Activated CD4-positive, alpha-beta T cell treated with anti-CD3 and anti-CD28 coated beads, Interleukin-10, Interleukin-2, amounts not matched to agents 100 ng/mL and 50 ng/mL, durations not matched to agents 16 hours and 8 hours (primary cell): ENCODE results near the gene DNER.

ENCODE experiments used
- DNase-seq: peaks from one replicate; pipeline ENCODE4 v3.0.0-alpha.2; 2020

DNER gene

DNA sequence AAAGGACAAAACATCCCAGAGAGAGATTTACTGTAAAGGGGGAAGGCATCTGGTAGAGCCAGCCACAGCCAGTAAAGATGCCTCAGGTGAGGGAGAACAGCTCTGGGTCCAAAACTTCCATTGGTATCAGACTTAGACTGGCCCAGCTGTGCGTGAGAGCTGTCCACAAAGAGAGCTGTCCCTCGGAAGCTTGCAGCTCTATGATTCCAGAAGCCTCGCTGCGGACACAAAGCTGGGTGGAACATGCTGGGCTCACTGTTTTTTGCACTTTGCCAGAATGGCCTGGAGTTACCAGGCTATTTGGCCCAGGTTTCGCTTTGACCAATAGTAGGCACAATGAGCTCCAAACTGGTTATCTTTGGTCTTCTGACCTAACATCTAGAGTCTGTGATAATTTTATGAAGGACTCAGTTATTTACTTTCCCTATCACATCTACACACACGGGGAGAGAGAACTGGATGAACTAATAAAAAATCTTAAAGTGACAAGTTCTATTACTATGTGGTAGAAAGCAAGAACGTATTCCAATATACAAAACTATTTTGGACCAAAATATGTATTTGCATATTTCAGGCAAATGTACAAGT is 101.9 kb downstream of the DNER start:
- no peak for DNase-seq

DNA sequence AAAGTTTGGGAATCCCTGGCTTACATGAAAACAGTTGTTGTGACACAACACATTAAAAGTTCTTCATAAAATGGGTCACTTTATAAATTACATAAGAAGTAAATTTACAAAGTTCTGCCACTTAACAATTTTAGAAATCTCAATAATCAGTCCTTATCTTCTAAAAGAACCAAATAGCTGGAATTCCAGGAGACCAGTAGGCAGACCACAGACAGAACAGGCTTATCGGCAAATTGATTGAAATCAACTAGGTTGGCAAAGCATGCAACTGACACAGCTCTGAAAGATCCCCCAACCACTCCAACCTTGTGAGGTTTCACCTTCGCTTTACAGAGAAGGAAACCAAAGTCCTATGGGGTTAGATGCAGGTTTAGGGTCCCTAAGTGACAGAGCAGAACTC is 103.0 kb downstream of the DNER start:
- no peak for DNase-seq

DNA sequence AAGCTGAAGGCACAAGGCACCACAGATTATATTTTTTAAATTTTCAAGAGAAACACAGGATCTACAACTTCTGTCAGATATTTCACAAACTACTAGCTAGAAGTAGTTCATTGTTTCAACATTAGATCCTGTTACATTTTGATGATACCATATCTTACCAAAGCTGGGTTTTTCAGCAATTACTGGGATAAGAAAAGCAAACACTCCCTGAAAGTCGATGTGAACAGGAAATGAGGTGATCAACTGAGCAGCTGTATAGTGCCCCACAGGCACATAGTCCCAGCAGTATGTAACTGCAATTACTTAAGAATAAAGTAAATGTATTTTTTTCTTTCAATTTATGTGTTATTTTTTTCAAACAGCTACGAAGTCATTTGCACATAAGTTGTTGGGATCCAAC is 103.5 kb downstream of the DNER start:
- DNase-seq, result no peak

DNA sequence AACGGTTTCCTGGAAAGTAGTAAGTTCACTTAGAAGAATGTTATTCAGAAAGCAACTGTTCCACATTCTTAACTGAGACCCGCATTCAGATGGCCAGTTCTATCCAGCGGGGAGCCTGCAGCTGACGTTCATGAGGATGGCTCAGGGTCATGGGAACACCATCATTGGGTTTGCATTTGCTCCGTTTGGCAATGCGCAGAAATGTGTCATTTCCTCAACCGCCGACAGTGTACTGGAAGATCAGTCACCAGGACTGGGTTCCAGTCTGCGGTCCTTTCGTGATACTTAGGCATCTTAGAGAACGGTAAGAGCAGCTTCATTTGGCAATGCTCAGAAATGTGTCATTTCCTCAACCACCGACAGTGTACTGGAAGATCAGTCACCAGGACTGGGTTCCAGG is 104.0 kb downstream of the DNER start:
- DNase-seq, result no peak

DNA sequence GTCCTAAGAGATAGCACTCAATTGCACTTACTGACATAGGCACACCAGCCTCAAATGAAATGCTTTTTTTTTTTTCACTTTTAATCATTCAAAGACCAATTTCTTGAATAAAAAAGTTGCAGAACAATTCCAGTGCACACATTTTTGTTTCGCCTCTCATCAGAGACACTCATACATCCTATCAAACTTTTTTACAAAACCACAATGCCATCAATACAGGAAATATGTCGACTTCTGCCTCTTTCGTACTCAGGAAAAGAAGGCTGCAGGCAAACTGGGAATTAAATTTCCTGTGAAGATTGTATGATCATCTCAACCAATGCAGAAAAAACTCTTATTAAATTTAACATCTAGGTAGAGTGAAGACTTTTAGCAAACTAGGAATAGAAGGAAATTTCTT is 112.4 kb downstream of the DNER start:
- DNase-seq, result no peak

DNA sequence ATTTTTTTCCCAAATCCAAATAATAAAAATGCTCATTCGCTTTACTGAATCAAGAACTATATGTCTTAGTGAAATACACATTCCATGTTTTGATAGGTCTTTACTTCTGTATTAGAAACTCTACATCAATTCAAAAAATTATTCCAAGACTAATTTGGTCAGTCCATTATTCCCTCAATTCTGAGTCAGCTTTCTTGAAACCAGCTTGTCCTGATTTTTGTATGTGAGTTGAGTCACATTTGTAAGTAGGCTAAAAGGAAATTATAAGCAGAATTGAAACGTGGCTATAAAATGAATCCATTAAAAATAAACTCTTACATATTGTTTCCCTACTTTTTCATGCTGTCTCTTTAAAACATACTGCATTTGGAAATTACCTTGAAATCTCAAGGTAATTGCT is 113.0 kb downstream of the DNER start:
- no peak for DNase-seq

DNA sequence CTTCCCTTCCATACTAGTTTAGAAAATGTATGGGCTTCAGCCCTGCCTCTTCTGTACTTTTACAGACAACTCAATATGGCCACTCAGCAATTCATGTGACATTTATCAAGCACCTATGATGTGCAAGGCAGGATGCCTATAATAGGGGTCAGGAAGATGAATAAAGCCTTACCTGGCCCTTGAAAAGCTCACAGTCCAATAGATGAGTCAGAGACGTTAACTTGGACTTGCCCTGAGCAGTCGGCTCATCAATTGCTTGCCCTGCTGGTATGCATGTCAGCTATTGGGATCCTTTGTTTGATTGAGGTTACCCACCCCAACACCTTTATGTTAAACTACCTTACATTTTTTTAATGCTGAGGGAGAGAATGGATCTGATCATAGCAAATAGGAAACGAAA is 116.1 kb downstream of the DNER start:
- DNase-seq, result no peak

DNA sequence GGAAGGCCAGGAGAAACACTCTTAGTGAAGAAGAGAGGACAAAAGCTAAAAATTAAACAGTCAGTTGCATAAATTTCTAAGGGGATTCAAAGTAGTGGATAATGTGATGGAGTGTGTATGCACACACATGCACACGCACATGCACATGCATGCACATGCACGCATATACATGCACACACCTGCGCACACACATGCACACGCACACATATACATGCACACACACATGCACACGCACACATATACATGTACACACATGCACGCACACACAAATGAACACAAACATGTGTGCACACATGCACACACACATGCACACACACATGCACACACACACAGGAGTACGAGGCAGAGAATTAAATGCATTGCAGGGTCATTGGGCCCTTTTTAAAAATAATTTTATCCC is 117.6 kb downstream of the DNER start:
- no peak for DNase-seq

DNA sequence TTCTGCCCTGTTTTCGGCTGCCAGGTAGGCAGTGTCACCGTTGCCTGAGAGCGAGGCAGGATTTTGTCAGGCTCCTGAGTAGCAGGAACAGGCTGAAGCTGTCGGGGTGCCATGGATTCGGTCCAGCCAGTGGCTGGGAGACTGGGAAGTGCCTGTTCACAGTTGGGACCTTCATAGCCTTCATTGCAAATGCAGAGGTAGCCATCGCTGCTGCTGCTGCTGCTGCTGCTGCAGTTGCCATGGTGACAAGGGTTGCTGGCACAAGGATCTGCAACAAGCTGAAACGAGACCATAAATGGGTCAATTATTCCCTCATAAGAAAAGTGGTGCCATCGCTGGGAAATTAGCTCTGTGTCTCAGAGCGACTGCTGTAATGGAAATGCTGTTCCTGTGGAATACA is 122.7 kb downstream of the DNER start:
- DNase-seq, result no peak

DNA sequence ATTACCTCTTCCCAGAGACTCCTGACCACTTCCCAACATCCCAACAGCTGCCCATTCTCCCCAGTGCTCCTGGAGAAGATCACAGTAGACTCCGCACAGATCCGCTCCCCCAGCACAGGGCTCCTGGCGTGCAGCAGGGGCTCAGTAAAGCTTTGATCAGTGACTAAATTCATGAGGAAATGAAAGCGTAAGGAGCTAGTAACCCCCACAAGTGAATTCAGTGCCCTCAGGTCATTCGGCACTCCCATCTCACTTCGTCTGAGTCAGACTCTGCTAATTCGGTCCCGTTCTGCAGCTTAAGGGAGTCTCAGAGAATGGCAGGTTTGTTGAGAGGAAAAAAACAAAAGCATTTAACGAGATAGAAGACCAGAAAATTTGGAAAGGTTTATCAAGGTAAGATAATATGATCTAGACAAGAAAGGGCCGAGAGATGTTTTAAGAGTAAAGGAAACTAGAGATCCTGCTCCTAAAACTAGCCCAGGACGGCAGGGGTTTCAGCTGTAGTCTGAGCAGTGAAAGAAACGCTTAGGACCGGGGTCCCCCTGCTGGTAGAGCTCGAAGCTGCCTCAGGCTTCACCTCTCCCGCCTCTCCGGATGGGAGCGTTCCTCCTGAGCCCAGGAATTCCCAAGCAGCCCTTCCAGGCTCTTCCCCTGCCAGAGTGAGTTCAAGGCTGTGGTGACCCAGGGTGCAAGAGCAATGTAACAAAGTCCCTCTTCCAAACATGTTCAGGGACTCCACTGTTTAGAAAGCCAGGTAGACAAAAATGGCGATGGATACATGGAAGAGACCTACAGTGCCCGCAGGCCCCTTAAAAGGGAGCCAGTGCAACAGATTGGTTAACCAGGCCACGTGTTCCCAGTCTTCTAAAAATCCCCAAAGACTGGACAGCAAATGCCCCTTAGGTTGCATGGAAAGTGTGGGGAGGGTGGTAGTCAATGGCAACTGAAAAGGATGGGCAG is 127.3 kb downstream of the DNER start:
- peak; percentile 42 for DNase-seq

DNA sequence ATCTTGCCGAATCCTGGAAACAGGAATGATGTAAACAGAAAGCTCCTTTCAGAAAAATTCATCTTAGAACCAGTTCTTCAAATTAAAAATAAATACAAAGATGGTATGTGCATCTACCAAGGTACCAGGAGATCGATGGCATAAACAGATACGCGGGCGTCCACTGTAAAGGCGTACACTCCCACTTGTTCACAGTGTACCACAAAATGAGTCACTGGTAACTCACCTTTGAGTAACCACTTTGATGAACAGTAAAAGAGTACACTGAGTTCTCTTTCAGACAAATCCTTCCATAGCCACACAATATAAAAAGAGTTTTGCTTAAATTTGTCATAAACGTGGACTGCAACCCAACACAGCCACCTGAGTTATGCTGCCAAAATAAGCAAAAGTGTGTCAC is 128.3 kb downstream of the DNER start:
- no peak for DNase-seq

DNA sequence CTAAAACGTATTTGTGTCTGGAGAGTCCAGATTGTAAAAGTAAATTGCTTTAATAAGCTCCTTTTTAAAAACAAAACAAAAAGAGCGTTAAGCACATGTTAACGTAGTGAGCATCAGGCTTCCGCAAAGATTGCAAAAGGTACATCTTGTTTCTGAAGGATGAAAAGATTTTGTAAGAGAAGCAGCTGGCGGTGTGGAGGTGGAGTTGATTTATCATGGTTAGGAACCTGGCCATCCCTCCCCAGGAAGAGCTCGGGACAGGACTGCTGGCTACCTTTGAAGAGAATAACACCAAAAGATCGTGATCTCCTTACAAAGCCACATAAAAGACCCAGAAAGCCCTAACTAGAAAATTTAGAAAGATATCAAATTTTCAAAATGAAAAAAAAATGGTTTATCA is 132.2 kb downstream of the DNER start:
- DNase-seq, result no peak

DNA sequence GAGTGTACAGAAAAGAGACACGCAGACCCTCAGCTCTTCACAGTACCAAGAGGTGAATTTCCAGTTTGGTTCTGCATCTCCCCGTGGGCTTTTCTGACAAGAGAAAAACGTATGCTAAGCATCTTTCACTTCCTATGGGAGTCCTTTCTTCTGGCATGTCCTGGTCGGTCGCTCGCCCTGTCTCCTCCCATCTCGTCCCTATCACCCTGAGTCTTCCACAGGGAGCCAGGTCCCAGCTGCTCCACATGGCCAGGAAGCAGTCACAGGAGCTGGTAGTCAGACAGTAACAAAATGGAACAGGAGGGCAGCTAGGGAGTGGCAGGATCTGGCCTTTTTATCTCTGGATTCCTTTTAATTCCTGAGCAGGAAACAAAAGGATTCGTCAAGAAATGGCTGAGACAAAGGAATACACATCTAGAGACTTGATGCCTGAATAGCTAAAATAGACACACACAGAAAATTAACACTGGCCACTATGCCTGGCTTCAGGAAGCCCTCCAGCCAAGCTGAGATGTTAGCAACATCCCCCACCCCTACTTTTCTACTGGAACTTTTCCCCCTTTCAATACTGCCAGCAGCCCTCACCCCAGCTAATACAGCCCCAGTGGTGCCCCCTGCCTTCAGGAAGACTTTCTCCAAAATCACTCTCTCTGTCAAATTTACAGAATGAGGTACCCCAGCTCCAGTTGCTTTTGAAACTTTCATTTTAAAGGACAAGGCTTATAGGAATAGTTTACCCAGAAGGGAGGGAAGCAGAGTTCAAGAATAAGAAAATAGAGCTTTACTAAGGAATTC is 136.1 kb downstream of the DNER start:
- no peak for DNase-seq

DNA sequence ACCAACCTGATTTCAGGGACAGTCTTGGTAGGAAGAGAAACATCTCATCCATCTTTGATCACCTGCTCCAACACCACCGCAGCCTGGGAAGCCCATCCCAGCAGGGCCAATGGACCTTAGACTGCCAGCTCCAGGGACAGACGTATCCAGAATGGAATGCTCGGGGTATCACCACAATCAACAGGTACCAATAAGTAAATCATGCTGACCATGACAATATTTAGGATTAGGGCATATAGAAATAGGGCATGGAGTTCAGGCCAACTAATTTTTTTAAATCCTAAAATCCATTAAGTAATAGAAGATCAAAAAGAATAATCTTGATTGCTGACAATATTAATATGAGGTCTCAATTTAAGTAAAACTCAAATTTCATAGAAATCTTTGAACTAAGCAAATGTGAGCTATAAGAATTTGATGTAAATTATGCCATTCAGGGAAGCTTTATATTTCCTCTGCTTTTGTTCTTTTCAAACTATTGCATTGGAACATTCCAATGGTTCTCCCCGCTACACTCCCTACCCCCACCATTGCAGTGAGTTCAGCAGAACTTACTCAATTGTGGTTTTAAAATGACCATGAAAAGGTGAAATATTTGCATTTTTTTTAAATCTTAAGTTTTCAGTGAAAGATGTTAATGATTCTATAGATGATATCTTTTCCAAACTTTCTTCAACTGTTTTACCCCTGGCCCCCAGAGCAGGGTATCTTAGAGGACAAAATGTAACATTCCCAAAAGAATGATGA is 138.6 kb downstream of the DNER start:
- no peak for DNase-seq

DNA sequence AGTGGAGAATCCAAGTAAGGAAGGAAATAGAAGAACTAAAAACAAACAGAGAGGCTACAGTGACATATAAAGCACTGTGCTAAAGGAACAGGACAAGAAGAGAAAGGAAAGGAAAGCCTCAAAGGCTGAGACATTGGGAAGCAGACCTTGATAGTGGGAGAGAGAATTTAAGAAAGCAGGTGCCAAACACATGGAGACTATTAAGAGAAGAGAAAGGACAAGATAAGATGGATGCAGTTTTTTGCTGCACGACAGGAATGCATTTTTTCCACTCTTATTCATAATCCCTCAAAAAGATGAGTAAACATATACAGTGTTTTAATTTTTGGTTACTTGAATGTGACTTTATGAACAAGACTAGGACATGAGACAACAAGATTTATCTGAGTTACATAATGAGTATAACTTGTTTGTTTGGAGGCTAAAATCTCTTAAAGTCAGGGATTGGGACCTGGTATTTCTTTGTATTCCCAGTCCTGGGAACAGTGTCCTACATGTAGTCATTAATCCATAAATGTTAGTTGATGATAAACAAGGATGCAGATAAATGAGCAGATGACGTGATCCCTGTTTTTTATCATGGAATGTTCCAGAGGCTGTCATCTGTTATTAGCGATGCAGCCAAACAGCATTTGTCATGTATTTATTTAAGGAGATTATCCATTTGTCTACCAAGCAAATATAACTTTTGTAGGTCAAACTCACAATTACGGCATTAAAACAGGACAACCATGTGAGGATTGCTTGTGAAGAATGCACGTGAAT is 141.7 kb downstream of the DNER start:
- no peak for DNase-seq

DNA sequence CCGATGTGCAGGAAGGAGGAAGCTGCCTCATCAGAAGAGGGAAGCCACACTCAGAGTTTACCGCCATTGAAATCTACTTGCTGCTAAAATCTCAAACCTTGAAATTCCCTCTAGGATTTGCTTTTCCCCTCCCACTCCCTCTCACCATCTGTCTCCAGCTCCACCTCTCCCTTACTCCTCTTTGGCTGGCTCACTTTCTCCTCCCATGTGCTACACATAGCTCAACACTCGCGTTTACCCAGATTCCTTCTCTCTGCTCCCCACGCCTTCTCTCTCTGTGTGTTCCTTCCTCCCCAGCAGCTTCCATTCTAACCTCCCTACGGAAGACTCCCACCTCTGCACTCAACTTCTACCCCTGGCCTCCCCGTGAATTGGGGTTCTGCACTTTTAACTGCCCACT is 143.1 kb downstream of the DNER start:
- DNase-seq, result no peak

DNA sequence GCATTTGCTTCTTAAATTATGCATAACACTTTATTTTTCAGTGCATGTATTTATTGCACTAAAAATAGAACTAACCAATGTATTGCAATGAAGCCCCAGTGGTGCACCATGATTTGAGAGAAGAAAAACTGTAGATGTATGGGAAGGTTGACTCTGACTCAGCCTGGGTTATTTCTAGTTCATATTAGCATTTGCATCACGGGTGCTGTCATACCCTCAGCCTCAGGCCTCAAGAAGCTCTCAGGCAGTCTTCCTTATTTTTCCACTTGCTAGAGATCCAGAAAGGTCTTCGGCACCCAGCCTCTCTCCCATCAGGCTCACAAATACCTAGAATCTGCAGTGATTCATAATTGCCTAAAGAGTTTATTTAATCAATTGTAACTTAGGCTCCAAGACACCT is 148.0 kb downstream of the DNER start:
- DNase-seq, result no peak

DNA sequence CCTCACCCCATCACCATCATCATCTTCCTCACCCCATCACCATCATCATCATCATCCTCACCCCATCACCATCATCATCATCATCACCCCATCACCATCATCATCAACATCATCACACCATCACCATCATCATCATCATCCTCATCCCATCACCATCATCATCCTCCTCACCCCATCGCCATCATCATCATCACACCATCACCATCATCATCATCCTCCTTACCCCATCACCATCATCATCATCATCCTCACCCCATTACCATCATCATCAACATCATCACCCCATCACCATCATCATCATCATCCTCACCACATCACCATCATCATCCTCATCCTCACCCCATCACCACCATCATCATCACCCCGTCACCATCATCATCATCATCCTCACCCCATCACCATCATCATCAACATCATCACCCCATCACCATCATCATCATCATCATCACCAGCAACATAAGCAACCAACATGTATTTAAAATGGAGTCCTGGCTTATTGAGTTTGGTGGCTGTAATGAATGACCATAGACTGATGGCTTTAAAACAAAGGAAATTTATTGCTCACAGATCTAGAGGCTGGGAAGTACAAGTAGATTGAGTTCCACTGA is 150.0 kb downstream of the DNER start:
- no peak for DNase-seq

DNA sequence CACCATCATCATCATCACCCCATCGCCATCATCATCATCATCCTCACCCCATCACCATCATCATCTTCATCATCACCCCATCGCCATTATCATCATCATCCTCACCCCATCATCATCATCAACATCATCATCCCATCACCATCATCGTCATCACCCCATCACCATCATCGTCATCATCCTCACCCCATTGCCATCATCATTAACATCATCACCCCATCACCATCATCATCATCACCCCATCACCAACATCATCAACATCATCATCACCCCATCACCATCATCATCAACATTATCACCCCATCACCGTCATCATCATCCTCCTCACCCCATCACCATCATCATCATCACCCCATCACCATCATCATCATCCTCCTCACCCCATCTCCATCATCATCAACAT is 151.0 kb downstream of the DNER start:
- DNase-seq, result no peak

DNA sequence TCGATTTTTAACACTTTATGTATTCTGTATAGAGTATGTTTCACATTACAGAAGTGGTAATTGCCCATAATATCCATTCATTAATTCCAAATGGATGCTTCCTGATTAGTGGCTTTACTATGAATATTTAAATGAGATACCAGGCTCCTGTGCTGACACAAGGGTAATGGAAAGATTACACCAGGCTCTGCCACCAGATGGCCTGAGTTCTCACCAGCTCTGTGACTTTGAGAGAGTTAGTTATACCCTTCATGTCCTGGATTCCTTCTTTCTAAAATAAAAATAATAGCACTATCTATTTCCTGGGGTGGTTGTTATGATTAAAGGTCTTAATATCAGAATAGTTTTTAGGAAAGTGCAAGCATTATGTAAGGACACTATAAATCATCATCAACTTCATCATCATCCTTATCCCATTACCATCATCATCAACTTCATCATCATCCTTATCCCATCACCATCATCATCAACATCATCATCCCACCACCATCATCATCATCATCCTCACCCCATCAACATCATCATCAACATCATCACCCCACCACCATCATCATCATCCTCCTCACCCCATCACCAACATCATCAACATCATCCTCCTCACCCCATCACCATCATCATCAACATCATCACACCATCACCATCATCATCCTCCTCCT is 151.8 kb downstream of the DNER start:
- no peak for DNase-seq

DNA sequence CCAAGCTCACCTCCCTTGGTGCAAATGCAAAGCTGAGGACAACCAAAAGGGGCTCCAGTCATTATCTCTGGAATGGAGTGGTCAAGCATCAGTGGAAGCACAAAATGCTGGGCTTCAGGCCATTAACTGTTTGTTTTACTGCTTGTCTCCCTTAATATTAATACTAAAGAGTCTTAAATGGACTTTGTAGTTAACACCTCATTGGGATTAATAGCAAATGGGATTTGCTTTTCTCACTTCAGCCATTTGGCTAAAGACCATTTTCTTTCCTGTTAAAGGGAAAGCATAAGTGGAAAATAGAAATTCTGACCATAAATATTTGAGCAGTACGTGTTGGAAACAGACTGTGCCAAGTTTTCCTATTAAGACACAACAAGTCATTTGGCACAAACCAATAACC is 154.4 kb downstream of the DNER start:
- DNase-seq, result no peak
